CD4-positive, alpha-beta T cell treated with Interleukin-12 subunit alpha and Interleukin-12 subunit beta, for 1 hour (primary cell): ENCODE data around the gene SETD2.
"Not testable (repeated sequence)": the region's sequence is repeated elsewhere in the genome, so short reads cannot be mapped to it uniquely, and the experiment has no call there.

Experiments used
- DNase-seq: peaks from one replicate; pipeline ENCODE4 v3.0.0-alpha.2; 2020

The SETD2 gene

GRCh38 chr3:47092090-47092489 is 71.8 kb downstream of the SETD2 start:
- DNase-seq: no peak

GRCh38 chr3:47089630-47090029 is 74.3 kb downstream of the SETD2 start:
- DNase-seq: no peak

- DNase-seq: no peak
Observed at GRCh38 chr3:47086071-47086470, 77.8 kb downstream of the SETD2 start.

- DNase-seq: peak; percentile 4
Observed at GRCh38 chr3:47083786-47084185, 80.1 kb downstream of the SETD2 start.

GRCh38 chr3:47082519-47082918 is 81.4 kb downstream of the SETD2 start:
- DNase-seq: no peak

- no peak for DNase-seq
Observed at GRCh38 chr3:47079432-47079831, 84.5 kb downstream of the SETD2 start.

GRCh38 chr3:47073685-47074084 is 90.2 kb downstream of the SETD2 start:
- DNase-seq: no peak

GRCh38 chr3:47070770-47071169 is 93.1 kb downstream of the SETD2 start:
- DNase-seq: no peak

GRCh38 chr3:47066259-47066658 is 97.7 kb downstream of the SETD2 start:
- not testable (repeated sequence) for DNase-seq

GRCh38 chr3:47065681-47066080 is 98.2 kb downstream of the SETD2 start:
- no peak for DNase-seq

- DNase-seq: no peak
Observed at GRCh38 chr3:47065058-47065457, 98.9 kb downstream of the SETD2 start.

GRCh38 chr3:47057212-47057671 is 106.7 kb downstream of the SETD2 start:
- peak; percentile 70 for DNase-seq

- DNase-seq: no peak
Observed at GRCh38 chr3:47056705-47057104, 107.2 kb downstream of the SETD2 start.

- no peak for DNase-seq
Observed at GRCh38 chr3:47054412-47054811, 109.5 kb downstream of the SETD2 start.

- no peak for DNase-seq
Observed at GRCh38 chr3:47047673-47048072, 116.2 kb downstream of the SETD2 start.

GRCh38 chr3:47047069-47047468 is 116.8 kb downstream of the SETD2 start:
- DNase-seq: no peak

GRCh38 chr3:47042231-47042791 is 121.6 kb downstream of the SETD2 start:
- DNase-seq: no peak

- no peak for DNase-seq
Observed at GRCh38 chr3:47041114-47041513, 122.8 kb downstream of the SETD2 start.

- DNase-seq: not testable (repeated sequence)
Observed at GRCh38 chr3:47037302-47037701, 126.6 kb downstream of the SETD2 start.

- DNase-seq: no peak
Observed at GRCh38 chr3:47036145-47036544, 127.8 kb downstream of the SETD2 start.

- DNase-seq: no peak
Observed at GRCh38 chr3:47035645-47036044, 128.3 kb downstream of the SETD2 start.

- DNase-seq: no peak
Observed at GRCh38 chr3:47034868-47035489, 128.9 kb downstream of the SETD2 start.

- DNase-seq: not testable (repeated sequence)
Observed at GRCh38 chr3:47031041-47031440, 132.9 kb downstream of the SETD2 start.

- no peak for DNase-seq
Observed at GRCh38 chr3:47028667-47029066, 135.2 kb downstream of the SETD2 start.

GRCh38 chr3:47028146-47028545 is 135.8 kb downstream of the SETD2 start:
- DNase-seq: no peak
